HCT116 (cell line): Measurements from ENCODE around the gene WWOX. TPM values are rescaled to one million over a fixed set of nuclear protein-coding genes. Genes with fewer than 3 reads are reported as not detected.

ENCODE experiments used
- ATAC-seq: fragments of 200-7000 bp; cut with Tn5 transposase; 2 replicates; pipeline ENCODE4 v1.9.1; 2020; ENCODE audit warnings: mild to moderate bottlenecking, moderate library complexity
- BruUV-seq: library from RNA; stranded (reverse); fragments of 400-500 nt; replicated peaks from 2 replicates; lab custom pipeline; 2021; lab: Mats Ljungman, UMichigan
- CTCF ChIA-PET: fragments of 300-600 bp; sonication (Branson Sonifier 250); formaldehyde crosslinking; loops from one replicate; lab custom pipeline; 2021; ENCODE audit warnings: antibody characterized with exemption; lab: Charles Lee
- POLR2A ChIA-PET: fragments of 300-600, 350-600 bp; sonication (Branson Sonifier 250); formaldehyde crosslinking; loops from one replicate; lab custom pipeline; 2021; ENCODE audit warnings: antibody characterized with exemption; lab: Charles Lee
- RAD21 ChIA-PET, 2 experiments: fragments of 300-600 bp; sonication (Branson Sonifier 250); formaldehyde crosslinking; loops; one replicate each; lab custom pipeline; 2023; ENCODE audit warnings: low total read pairs in 2 of 2; ENCODE audit not compliant: uncharacterized antibody in 2 of 2, unreplicated experiment in 2 of 2, low non-redundant PET in 1 of 2; lab: Charles Lee
- DNase-seq: peaks from one replicate; pipeline ENCODE4 v3.0.0-alpha.2; 2010; ENCODE audit warnings: low read depth, low spot score
- H2AFZ ChIP-seq: fragments of 200-600 bp; shearing (Covaris generic), sonication (generic); 2 replicates; pipeline ENCODE4 v1.6.1; 2017; ENCODE audit warnings: low read depth, mixed run types, mixed read lengths, antibody characterized with exemption, low read length; ENCODE audit not compliant: poor library complexity, severe bottlenecking
- H3K27ac ChIP-seq: 2 replicates; pipeline ENCODE4 v1.5.1; 2012; ENCODE audit warnings: low read depth, low read length
- H3K27me3 ChIP-seq: fragments of 200-600 bp; sonication (generic); 2 replicates; pipeline ENCODE4 v1.6.1; 2016; ENCODE audit warnings: mixed run types, low read length, mixed read lengths; ENCODE audit not compliant: insufficient read depth
- H3K36me3 ChIP-seq, 2 experiments: fragments of 200-500 bp in 1 of 2; fragments of 200-600 bp in 1 of 2; sonication (Bioruptor generic) in 1 of 2; sonication (generic) in 1 of 2; 2 replicates each; pipeline versions ENCODE4 v1.5.1 to v1.6.1; 2014 to 2016; ENCODE audit warnings: low read length in 2 of 2, inconsistent platforms in 1 of 2, mixed read lengths in 1 of 2, mixed run types in 1 of 2; ENCODE audit not compliant: insufficient read depth in 2 of 2, control insufficient read depth in 1 of 2
- H3K4me1 ChIP-seq, 2 experiments: fragments of 200-600 bp in 1 of 2; sonication (generic) in 1 of 2; 2 replicates each; pipeline versions ENCODE4 v1.5.1 to v1.6.1; 2012 to 2017; ENCODE audit warnings: low read length in 2 of 2, inconsistent platforms in 1 of 2, mild to moderate bottlenecking in 1 of 2, mixed read lengths in 1 of 2, mixed run types in 1 of 2, moderate library complexity in 1 of 2; ENCODE audit not compliant: insufficient read depth in 2 of 2, control insufficient read depth in 1 of 2
- H3K4me2 ChIP-seq: fragments of 200-600 bp; sonication (generic); 2 replicates; pipeline ENCODE4 v1.6.1; 2017; ENCODE audit warnings: mixed run types, low read length, mixed read lengths
- H3K4me3 ChIP-seq, 2 experiments: fragments of 200-600 bp in 1 of 2; sonication (generic) in 1 of 2; replicated peaks in 1 of 2; 2 replicates each; pipeline ENCODE4 v1.5.1; 2011 to 2016; ENCODE audit warnings: low read length in 2 of 2, control low read depth in 1 of 2, low read depth in 1 of 2, mild to moderate bottlenecking in 1 of 2, mixed read lengths in 1 of 2, mixed run types in 1 of 2
- H3K79me2 ChIP-seq: fragments of 200-600 bp; sonication (generic); 2 replicates; pipeline ENCODE4 v1.6.1; 2017; ENCODE audit warnings: mild to moderate bottlenecking, mixed run types, low read length, moderate library complexity, mixed read lengths; ENCODE audit not compliant: insufficient read depth
- H3K9ac ChIP-seq: fragments of 200-600 bp; sonication (generic); 2 replicates; pipeline ENCODE4 v1.6.1; 2016; ENCODE audit warnings: low read length, mixed read lengths
- H3K9me2 ChIP-seq: fragments of 200-600 bp; sonication (generic), shearing (Covaris generic); 2 replicates; pipeline ENCODE4 v1.6.1; 2017; ENCODE audit warnings: mixed run types, mild to moderate bottlenecking, moderate library complexity; ENCODE audit not compliant: insufficient read depth
- H3K9me3 ChIP-seq, 2 experiments: fragments of 200-500 bp in 1 of 2; fragments of 200-600 bp in 1 of 2; sonication (Bioruptor generic) in 1 of 2; sonication (generic) in 1 of 2; 2 replicates each; pipeline ENCODE4 v1.6.1; 2014 to 2017; ENCODE audit warnings: low read length in 2 of 2, mixed read lengths in 2 of 2, inconsistent platforms in 1 of 2, low read depth in 1 of 2, mild to moderate bottlenecking in 1 of 2, mixed run types in 1 of 2, moderate library complexity in 1 of 2; ENCODE audit not compliant: control insufficient read depth in 1 of 2, insufficient read depth in 1 of 2
- H4K20me1 ChIP-seq: fragments of 200-600 bp; sonication (generic), shearing (Covaris generic); 2 replicates; pipeline ENCODE4 v1.6.1; 2017; ENCODE audit warnings: mixed run types, mild to moderate bottlenecking, moderate library complexity; ENCODE audit not compliant: insufficient read depth
- CBX3 ChIP-seq: IDR thresholded peaks from 2 replicates; pipeline ENCODE4 v1.6.1; 2012; ENCODE audit warnings: low read depth
- EGR1 ChIP-seq: IDR thresholded peaks from 2 replicates; pipeline ENCODE4 v1.6.1; 2012; ENCODE audit warnings: low read depth
- ELF1 ChIP-seq: IDR thresholded peaks from 2 replicates; pipeline ENCODE4 v1.6.1; 2012; ENCODE audit warnings: low read depth, borderline replicate concordance
- EZH2 ChIP-seq: fragments of 200-600 bp; sonication (generic); IDR thresholded peaks from 2 replicates; pipeline ENCODE4 v1.6.1; 2017; ENCODE audit warnings: antibody characterized with exemption, mixed run types
- EZH2phosphoT487 ChIP-seq: fragments of 200-600 bp; IDR thresholded peaks from 2 replicates; pipeline ENCODE4 v1.6.1; 2018; ENCODE audit warnings: antibody characterized with exemption, borderline replicate concordance
- FOSL1 ChIP-seq: IDR thresholded peaks from 2 replicates; pipeline ENCODE4 v1.6.1; 2012; ENCODE audit warnings: low read depth
- JUND ChIP-seq: IDR thresholded peaks from 2 replicates; pipeline ENCODE4 v1.6.1; 2012
- POLR2A ChIP-seq: IDR thresholded peaks from 2 replicates; pipeline ENCODE4 v1.7.0; 2011; ENCODE audit warnings: borderline replicate concordance; ENCODE audit not compliant: insufficient read depth, insufficient read length; ENCODE audit errors: extremely low read depth
- RAD21 ChIP-seq: IDR thresholded peaks from 2 replicates; pipeline ENCODE4 v1.6.1; 2012; ENCODE audit warnings: low read depth, mild to moderate bottlenecking
- TCF7L2 ChIP-seq: IDR thresholded peaks from 2 replicates; pipeline ENCODE4 v1.7.0; 2011; ENCODE audit warnings: borderline replicate concordance, inconsistent platforms; ENCODE audit not compliant: insufficient read depth, insufficient read length; ENCODE audit errors: extremely low read depth
- YY1 ChIP-seq: IDR thresholded peaks from 2 replicates; pipeline ENCODE4 v1.6.1; 2011; ENCODE audit warnings: low read length, low read depth, moderate library complexity, mild to moderate bottlenecking; ENCODE audit not compliant: insufficient replicate concordance; ENCODE audit errors: extremely low read depth
- ZFX ChIP-seq: fragments of 450-650 bp; IDR thresholded peaks from 2 replicates; pipeline ENCODE4 v1.6.1; 2017
- ZNF274 ChIP-seq: fragments of 200-500 bp; sonication (Bioruptor generic); IDR thresholded peaks from 2 replicates; pipeline ENCODE4 v1.6.1; 2014; ENCODE audit warnings: mild to moderate bottlenecking, low read depth, low read length, inconsistent platforms
- intact Hi-C: fragments of 100-400 bp; cut with micrococcal nuclease; formaldehyde crosslinking; loops from 2 replicates; pipeline ENCODE4 v1.10.0; 2022
- total RNA-seq: library from RNA; stranded (reverse); gene quantifications from one replicate; pipeline ENCODE4 v1.2.1, GENCODE V29; 2021; ENCODE audit not compliant: unreplicated experiment
- TF ChIP-seq, protein P1 (sequence below), 3 experiments: fragments of 200-600 bp in 1 of 3; sonication (generic) in 1 of 3; IDR thresholded peaks in 2 of 3; conservative IDR thresholded peaks in 1 of 3; 2 replicates each; pipeline ENCODE4 v1.5.1; 2012 to 2017; ENCODE audit warnings: low read depth in 2 of 3, low read length in 2 of 3, antibody characterized with exemption in 1 of 3, borderline replicate concordance in 1 of 3, control low read depth in 1 of 3, mild to moderate bottlenecking in 1 of 3, mixed read lengths in 1 of 3, mixed run types in 1 of 3, moderate library complexity in 1 of 3; ENCODE audit not compliant: insufficient read depth in 1 of 3
- TF ChIP-seq, protein P2 (sequence below): IDR thresholded peaks from 2 replicates; pipeline ENCODE4 v1.6.1; 2011; ENCODE audit warnings: mild to moderate bottlenecking, low read length, moderate library complexity; ENCODE audit not compliant: insufficient replicate concordance; ENCODE audit errors: extremely low read depth
- TF ChIP-seq, protein P3 (sequence below): IDR thresholded peaks from 2 replicates; pipeline ENCODE4 v1.6.1; 2012; ENCODE audit warnings: low read depth
- TF ChIP-seq, protein P4 (sequence below): IDR thresholded peaks from 2 replicates; pipeline ENCODE4 v1.6.1; 2012

The WWOX gene
- total RNA-seq, 1 experiment from 2014 or later: 13.7 TPM

DNA sequence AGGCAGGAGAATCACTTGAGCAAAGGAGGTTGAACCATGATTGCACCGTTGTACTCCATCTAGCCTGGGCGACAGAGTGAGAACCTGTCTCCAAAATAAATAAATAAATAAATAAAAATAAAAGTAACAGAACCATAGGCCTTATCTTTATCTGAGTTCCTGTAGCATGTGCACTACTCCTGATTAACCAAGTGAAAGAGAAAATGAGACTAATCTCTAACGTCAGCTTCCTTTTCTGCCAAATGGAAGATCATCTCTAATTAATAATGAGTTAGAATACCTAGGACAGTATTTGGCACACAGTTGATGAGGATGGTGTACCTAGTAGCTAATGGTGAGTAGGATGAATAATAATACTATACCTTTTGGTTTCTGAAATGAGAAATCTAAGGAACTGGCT lies 520.4 kb downstream of the WWOX start:
- Histone ChIP-seq H3K36me3 (no peaks in the 10 kb centered on the region), H3K4me3 (no peak overlapping the region), H4K20me1 (no peaks in the 10 kb centered on the region), H2AFZ (no peak overlapping the region), H3K27me3 (no peaks in the 10 kb centered on the region), H3K27ac (no peak overlapping the region), H3K79me2 (no peaks in the 10 kb centered on the region), H3K9me3 (no peaks in the 10 kb centered on the region), H3K4me2 (no peak overlapping the region), H3K4me1 (no peaks in the 10 kb centered on the region), H3K9me2 (no peaks in the 10 kb centered on the region), H3K9ac (no peak overlapping the region)
- RAD21 ChIA-PET: no interaction called here
- ATAC-seq: no peak
- POLR2A ChIA-PET: no interaction called here
- CTCF ChIA-PET: no interaction called here
- intact Hi-C loops: no loop called here
- DNase-seq: no peak
- BruUV-seq: no TSS peak
- TF ChIP-seq JUND: no peak
- no peak for TF ChIP-seq EZH2phosphoT487
- no peak for TF ChIP-seq ELF1
- TF ChIP-seq, protein P1, sequence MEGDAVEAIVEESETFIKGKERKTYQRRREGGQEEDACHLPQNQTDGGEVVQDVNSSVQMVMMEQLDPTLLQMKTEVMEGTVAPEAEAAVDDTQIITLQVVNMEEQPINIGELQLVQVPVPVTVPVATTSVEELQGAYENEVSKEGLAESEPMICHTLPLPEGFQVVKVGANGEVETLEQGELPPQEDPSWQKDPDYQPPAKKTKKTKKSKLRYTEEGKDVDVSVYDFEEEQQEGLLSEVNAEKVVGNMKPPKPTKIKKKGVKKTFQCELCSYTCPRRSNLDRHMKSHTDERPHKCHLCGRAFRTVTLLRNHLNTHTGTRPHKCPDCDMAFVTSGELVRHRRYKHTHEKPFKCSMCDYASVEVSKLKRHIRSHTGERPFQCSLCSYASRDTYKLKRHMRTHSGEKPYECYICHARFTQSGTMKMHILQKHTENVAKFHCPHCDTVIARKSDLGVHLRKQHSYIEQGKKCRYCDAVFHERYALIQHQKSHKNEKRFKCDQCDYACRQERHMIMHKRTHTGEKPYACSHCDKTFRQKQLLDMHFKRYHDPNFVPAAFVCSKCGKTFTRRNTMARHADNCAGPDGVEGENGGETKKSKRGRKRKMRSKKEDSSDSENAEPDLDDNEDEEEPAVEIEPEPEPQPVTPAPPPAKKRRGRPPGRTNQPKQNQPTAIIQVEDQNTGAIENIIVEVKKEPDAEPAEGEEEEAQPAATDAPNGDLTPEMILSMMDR (IDR thresholded peaks at IDR 0.05 in 2 of 3, conservative IDR thresholded peaks at IDR 0.05 in 1 of 3; ENCODE audit: borderline replicate concordance in 1 of 3, insufficient read depth in 1 of 3, low read depth in 2 of 3, low read length in 2 of 3): no peak
- TF ChIP-seq, protein P2, sequence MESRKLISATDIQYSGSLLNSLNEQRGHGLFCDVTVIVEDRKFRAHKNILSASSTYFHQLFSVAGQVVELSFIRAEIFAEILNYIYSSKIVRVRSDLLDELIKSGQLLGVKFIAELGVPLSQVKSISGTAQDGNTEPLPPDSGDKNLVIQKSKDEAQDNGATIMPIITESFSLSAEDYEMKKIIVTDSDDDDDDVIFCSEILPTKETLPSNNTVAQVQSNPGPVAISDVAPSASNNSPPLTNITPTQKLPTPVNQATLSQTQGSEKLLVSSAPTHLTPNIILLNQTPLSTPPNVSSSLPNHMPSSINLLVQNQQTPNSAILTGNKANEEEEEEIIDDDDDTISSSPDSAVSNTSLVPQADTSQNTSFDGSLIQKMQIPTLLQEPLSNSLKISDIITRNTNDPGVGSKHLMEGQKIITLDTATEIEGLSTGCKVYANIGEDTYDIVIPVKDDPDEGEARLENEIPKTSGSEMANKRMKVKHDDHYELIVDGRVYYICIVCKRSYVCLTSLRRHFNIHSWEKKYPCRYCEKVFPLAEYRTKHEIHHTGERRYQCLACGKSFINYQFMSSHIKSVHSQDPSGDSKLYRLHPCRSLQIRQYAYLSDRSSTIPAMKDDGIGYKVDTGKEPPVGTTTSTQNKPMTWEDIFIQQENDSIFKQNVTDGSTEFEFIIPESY: no peak
- no peak for TF ChIP-seq FOSL1
- TF ChIP-seq, protein P3, sequence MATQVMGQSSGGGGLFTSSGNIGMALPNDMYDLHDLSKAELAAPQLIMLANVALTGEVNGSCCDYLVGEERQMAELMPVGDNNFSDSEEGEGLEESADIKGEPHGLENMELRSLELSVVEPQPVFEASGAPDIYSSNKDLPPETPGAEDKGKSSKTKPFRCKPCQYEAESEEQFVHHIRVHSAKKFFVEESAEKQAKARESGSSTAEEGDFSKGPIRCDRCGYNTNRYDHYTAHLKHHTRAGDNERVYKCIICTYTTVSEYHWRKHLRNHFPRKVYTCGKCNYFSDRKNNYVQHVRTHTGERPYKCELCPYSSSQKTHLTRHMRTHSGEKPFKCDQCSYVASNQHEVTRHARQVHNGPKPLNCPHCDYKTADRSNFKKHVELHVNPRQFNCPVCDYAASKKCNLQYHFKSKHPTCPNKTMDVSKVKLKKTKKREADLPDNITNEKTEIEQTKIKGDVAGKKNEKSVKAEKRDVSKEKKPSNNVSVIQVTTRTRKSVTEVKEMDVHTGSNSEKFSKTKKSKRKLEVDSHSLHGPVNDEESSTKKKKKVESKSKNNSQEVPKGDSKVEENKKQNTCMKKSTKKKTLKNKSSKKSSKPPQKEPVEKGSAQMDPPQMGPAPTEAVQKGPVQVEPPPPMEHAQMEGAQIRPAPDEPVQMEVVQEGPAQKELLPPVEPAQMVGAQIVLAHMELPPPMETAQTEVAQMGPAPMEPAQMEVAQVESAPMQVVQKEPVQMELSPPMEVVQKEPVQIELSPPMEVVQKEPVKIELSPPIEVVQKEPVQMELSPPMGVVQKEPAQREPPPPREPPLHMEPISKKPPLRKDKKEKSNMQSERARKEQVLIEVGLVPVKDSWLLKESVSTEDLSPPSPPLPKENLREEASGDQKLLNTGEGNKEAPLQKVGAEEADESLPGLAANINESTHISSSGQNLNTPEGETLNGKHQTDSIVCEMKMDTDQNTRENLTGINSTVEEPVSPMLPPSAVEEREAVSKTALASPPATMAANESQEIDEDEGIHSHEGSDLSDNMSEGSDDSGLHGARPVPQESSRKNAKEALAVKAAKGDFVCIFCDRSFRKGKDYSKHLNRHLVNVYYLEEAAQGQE: no peak
- TF ChIP-seq ZNF274: no peak
- TF ChIP-seq EZH2: no peak
- no peak for TF ChIP-seq ZFX
- TF ChIP-seq TCF7L2: no peak
- TF ChIP-seq RAD21: no peak
- no peak for TF ChIP-seq EGR1
- no peak for TF ChIP-seq CBX3
- TF ChIP-seq YY1: no peak
- TF ChIP-seq, protein P4, sequence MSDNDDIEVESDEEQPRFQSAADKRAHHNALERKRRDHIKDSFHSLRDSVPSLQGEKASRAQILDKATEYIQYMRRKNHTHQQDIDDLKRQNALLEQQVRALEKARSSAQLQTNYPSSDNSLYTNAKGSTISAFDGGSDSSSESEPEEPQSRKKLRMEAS: no peak
- TF ChIP-seq POLR2A: no peak
